Measurements from ENCODE around the gene AFF3. TPM values are rescaled to one million over a fixed set of nuclear protein-coding genes. Genes with fewer than 3 reads are reported as not detected.

Gene AFF3
- total and polyA plus RNA-seq, 9 donors: 2.4 to 7.2 (median 3.7) TPM

DNA sequence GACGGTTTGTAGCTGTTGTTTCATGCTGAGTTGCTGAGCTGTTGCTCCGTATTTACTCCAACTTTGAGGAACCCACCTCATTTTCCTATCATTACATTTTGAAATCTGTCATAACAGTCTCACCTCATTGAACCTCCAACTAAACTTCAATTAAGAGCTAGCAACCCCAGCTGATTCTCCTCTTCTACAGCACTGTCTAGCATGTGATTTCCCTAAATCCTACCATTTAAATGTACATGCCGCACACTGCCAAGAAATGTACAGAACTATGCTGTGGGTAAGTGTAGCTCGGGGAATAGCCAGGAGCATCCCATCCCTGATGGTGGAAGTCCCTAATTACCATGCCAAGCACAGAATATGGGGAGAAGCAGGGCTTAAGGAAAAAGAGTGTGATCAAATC lies 299.9 kb downstream of the AFF3 start:
- WGBS (ENCODE audit: insufficient coverage): 50% methylated on average over 1 of the region's 4 CpGs
- H3K4me1 ChIP-seq (ENCODE audit: control insufficient read depth, insufficient read depth, low read length): no peaks in the 10 kb centered on the region

DNA sequence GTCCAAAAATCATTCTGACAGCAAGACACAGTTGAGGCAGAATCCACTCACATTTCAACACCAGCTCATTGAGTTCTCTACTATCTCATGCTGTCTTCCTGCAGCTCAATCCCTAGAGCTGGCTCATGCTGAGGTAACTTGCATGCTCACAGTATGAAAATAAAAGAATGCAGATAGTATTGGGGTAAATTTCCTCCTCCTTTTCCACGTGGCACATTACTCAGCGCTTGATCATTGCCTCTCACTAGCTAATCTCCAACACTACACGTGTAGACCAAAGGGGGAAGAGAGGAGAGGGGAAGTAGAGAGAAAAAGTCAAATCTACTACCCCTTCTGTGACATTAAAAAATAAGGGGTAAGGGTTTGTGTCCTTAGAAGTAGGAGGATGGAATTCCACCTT lies 300.6 kb downstream of the AFF3 start:
- no peaks in the 10 kb centered on the region for H3K4me1 ChIP-seq (ENCODE audit: control insufficient read depth, insufficient read depth, low read length)
- H3K27ac ChIP-seq (ENCODE audit: low read length): no peak overlapping the region
- no peak overlapping the region for H3K4me3 ChIP-seq (ENCODE audit: low read length)
- H3K9me3 ChIP-seq (replicated peaks; ENCODE audit: control insufficient read depth, low read depth, low read length): no peaks in the 10 kb centered on the region
- no peaks in the 10 kb centered on the region for H3K36me3 ChIP-seq (ENCODE audit: control insufficient read depth, insufficient read depth, low read length)
- no peak for DNase-seq
- H3K27me3 ChIP-seq (ENCODE audit: control insufficient read depth, insufficient read depth, low read length): no peaks in the 10 kb centered on the region
- WGBS (ENCODE audit: insufficient coverage): no CpG with 5 or more reads among the region's 3 CpGs

More for the DNA sequence above, 299.9 kb downstream of the AFF3 start:
- H3K27ac ChIP-seq (ENCODE audit: low read length): no peak overlapping the region
- H3K4me3 ChIP-seq (ENCODE audit: low read length): no peak overlapping the region
- H3K9me3 ChIP-seq (replicated peaks; ENCODE audit: control insufficient read depth, low read depth, low read length): no peaks in the 10 kb centered on the region
- no peak for DNase-seq
- H3K36me3 ChIP-seq (ENCODE audit: control insufficient read depth, insufficient read depth, low read length): no peaks in the 10 kb centered on the region
- H3K27me3 ChIP-seq (ENCODE audit: control insufficient read depth, insufficient read depth, low read length): no peaks in the 10 kb centered on the region

DNA sequence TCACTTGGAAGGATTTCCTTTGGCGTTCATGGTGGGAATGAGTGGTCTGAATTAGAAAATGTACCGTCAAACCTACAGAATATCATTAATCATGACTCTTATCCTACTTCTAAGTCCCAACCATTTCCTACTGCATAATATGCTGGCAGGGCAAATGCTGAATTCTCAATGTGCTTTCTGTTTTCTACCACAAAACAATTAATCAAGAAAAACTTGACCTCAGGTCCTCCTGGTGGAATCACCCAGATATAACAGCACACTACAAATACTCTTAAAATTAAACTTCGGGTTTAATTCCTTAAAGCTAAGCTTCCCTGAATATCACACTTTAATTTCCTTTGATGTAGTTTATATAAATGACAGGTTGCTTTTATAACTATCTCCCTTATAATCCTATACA lies 301.6 kb downstream of the AFF3 start:
- no peak overlapping the region for H3K27ac ChIP-seq (ENCODE audit: low read length)
- no peaks in the 10 kb centered on the region for H3K36me3 ChIP-seq (ENCODE audit: control insufficient read depth, insufficient read depth, low read length)
- H3K9me3 ChIP-seq (replicated peaks; ENCODE audit: control insufficient read depth, low read depth, low read length): no peaks in the 10 kb centered on the region
- no peak for DNase-seq
- no CpG with 5 or more reads among the region's 3 CpGs for WGBS (ENCODE audit: insufficient coverage)
- no peak overlapping the region for H3K4me3 ChIP-seq (ENCODE audit: low read length)
- no peaks in the 10 kb centered on the region for H3K4me1 ChIP-seq (ENCODE audit: control insufficient read depth, insufficient read depth, low read length)
- no peaks in the 10 kb centered on the region for H3K27me3 ChIP-seq (ENCODE audit: control insufficient read depth, insufficient read depth, low read length)

DNA sequence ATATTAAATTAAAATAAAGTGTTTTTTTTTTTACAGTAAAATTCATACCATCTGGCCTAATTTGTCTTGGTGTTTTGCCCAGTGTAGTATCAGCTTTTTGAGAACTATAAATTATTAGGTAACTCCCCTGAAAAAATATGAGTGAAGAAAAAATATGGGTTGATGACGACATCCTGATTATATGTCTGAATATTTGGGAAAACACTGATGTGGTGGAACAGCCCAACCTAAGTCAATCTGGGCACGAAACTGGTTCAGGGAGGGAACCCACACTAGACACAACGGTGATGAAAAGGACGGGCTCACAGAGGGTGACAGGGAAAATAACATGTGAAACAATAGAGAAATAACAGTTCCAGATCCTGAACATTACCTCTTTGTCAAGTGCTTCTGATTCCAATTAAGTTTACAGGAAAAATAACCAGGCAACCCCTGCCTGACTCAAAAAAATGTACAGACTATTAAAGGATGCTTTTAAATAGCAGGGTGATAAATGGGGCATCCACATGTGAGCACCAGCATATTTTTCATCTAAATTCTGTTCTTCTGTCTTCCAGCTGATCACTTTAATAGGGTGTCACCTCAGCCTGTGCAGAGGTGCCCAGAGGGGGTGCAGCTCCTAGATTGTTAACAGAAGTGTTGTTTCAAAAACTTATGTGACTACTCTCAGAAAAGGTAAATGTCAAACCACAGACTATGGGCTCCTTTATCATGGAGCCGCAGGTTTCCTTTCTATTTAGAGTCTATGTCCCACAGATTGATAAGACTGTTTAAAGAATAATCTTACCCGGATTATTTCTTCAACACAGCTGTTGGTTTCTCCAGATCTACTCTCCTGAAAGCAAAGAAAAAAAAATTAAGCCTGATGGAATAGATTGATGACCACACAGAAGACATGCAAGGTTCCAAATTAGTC lies 305.4 kb downstream of the AFF3 start:
- Histone ChIP-seq H3K4me3 (ENCODE audit: low read length) (no peak overlapping the region), H3K27ac (ENCODE audit: low read length) (no peak overlapping the region), H3K9me3 (replicated peaks; ENCODE audit: control insufficient read depth, low read depth, low read length) (no peaks in the 10 kb centered on the region), H3K27me3 (ENCODE audit: control insufficient read depth, insufficient read depth, low read length) (no peaks in the 10 kb centered on the region), H3K4me1 (ENCODE audit: control insufficient read depth, insufficient read depth, low read length) (no peaks in the 10 kb centered on the region), H3K36me3 (ENCODE audit: control insufficient read depth, insufficient read depth, low read length) (no peaks in the 10 kb centered on the region)
- peak; percentile 30 for DNase-seq
- WGBS (ENCODE audit: insufficient coverage): 14% methylated on average over 1 of the region's 6 CpGs

DNA sequence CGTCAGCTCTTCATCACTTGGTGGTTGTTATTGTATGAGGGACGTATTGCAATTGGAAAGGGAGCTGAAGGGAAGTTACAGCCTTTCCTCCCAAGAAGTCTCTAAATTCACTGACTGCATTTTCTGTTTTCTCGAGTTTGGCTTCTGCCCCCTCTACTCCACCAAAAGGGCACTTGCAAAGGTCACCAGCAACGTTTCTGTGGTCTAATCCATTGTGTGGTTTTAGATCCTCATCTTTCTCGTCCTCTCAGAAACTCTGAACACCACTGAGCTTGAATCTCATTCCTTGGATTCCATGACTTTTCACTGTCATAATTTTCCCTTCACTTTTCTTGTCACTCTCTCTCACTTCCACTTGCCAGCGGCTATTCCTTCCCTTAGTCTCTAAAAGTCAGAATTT lies 308.0 kb downstream of the AFF3 start:
- Histone ChIP-seq H3K36me3 (ENCODE audit: control insufficient read depth, insufficient read depth, low read length) (no peaks in the 10 kb centered on the region), H3K9me3 (replicated peaks; ENCODE audit: control insufficient read depth, low read depth, low read length) (no peaks in the 10 kb centered on the region), H3K4me3 (ENCODE audit: low read length) (no peak overlapping the region), H3K27me3 (ENCODE audit: control insufficient read depth, insufficient read depth, low read length) (no peaks in the 10 kb centered on the region), H3K4me1 (ENCODE audit: control insufficient read depth, insufficient read depth, low read length) (no peaks in the 10 kb centered on the region), H3K27ac (ENCODE audit: low read length) (no peak overlapping the region)
- 58% methylated on average over 4 of the region's 6 CpGs for WGBS (ENCODE audit: insufficient coverage)
- no peak for DNase-seq

DNA sequence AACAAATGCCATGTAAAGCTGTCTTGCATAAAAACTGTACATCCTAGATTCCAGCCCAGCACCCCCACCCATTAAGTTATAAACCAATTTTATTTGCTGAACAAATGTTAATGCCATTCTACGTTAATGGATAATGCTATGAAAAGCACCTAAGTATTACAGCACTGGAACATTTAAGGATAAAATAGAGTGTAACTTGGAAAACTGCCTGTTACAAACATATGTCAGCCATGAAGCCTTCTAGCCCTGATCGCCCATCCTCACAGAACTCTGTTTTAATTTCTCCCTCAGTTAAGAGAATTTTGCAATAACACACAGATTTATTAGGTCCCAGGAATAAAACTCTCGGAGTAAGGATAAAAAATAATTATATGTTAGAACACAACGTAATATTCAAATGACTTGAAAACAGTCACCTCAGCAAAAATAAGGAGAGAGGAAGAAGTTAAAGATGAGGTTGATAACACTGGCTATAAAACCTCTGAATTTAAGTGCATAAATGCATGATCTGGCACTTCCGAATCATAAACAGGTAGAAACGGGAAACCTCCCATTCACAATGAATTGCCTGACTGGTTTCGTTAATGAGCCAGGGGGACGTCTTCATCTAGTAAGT lies 308.7 kb downstream of the AFF3 start:
- no CpG with 5 or more reads among the region's 8 CpGs for WGBS (ENCODE audit: insufficient coverage)
- H3K27ac ChIP-seq (ENCODE audit: low read length): no peak overlapping the region
- H3K4me1 ChIP-seq (ENCODE audit: control insufficient read depth, insufficient read depth, low read length): no peaks in the 10 kb centered on the region
- no peak for DNase-seq
- H3K9me3 ChIP-seq (replicated peaks; ENCODE audit: control insufficient read depth, low read depth, low read length): no peaks in the 10 kb centered on the region
- H3K4me3 ChIP-seq (ENCODE audit: low read length): no peak overlapping the region
- H3K27me3 ChIP-seq (ENCODE audit: control insufficient read depth, insufficient read depth, low read length): no peaks in the 10 kb centered on the region
- no peaks in the 10 kb centered on the region for H3K36me3 ChIP-seq (ENCODE audit: control insufficient read depth, insufficient read depth, low read length)

DNA sequence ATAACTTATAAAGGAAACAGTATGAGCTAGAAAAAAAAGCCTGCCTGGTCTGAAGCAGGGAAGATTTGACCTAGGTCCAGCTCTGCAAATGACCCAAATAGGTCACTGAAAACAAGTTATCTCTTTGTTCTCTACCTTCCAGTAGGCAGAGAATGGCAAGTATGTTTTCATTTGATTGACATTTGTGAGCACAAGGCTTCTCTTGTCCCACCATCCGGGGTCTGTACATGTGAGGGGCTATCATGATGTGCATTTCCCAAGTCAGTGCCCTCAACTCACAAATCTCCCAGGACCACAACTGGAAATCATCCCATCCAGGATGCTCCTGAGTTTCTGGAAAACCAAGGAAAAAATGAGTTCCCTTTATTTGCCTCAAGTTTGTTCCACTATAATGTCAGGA lies 309.5 kb downstream of the AFF3 start:
- Histone ChIP-seq H3K9me3 (replicated peaks; ENCODE audit: control insufficient read depth, low read depth, low read length) (no peaks in the 10 kb centered on the region), H3K4me1 (ENCODE audit: control insufficient read depth, insufficient read depth, low read length) (no peaks in the 10 kb centered on the region), H3K27me3 (ENCODE audit: control insufficient read depth, insufficient read depth, low read length) (no peaks in the 10 kb centered on the region), H3K36me3 (ENCODE audit: control insufficient read depth, insufficient read depth, low read length) (no peaks in the 10 kb centered on the region), H3K4me3 (ENCODE audit: low read length) (no peak overlapping the region), H3K27ac (ENCODE audit: low read length) (no peak overlapping the region)
- no peak for DNase-seq
- WGBS (ENCODE audit: insufficient coverage): no CpG with 5 or more reads among the region's 1 CpG

DNA sequence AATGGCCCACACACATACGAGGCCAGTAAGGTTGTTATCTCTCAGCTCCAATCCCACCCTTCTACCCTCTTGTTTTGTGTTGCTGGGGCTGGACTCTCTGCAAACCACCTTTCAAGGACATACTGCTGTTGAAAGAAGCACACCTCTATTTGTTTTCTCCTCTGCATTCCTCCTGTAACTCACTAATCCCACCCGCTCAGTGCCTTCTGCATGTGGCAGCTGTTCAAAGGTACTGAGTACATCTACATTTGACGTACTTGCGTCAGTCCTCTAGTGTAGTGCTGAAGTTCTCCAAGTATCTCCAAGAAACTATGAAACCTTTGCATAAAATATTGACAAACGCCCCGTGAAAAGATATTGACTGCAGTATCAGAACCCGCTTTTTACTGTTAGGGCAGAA lies 310.6 kb downstream of the AFF3 start:
- Histone ChIP-seq H3K4me3 (ENCODE audit: low read length) (no peak overlapping the region), H3K27ac (ENCODE audit: low read length) (no peak overlapping the region), H3K9me3 (replicated peaks; ENCODE audit: control insufficient read depth, low read depth, low read length) (no peaks in the 10 kb centered on the region), H3K27me3 (ENCODE audit: control insufficient read depth, insufficient read depth, low read length) (no peaks in the 10 kb centered on the region), H3K4me1 (ENCODE audit: control insufficient read depth, insufficient read depth, low read length) (no peaks in the 10 kb centered on the region), H3K36me3 (ENCODE audit: control insufficient read depth, insufficient read depth, low read length) (no peaks in the 10 kb centered on the region)
- WGBS (ENCODE audit: insufficient coverage): 75% methylated on average over 4 of the region's 7 CpGs
- DNase-seq: no peak

DNA sequence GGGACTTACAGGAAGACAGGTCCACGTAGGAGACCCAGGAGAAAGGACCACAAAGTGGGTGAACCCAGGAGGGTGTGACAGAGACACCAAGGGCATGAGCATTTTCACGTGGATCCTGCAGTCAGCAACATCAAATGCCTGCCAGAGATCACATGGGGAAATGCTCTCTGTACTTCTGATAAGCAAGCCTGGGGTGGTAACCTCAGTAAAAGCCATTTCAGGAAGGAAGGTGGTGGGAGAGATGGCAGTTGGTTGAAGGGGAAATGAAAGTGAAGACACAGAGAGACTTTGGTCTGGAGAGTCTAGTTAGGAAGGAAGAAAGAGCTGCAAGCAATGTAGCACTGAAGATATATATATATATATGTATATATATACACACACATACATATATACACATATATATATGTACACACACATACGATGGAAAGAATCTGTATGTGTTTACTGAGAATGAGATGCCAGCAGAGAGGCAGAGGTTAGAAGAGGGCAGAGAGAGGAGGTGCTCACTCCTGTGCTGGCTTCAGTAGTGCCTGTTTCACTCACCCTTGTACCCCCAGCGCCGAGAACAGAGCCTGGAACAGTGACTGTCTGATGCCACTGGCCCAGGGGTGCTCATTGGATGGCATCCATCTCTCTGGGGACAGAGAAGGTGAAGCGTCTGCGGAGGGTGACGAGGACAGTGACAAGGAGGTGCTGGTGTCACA lies 314.9 kb downstream of the AFF3 start:
- Histone ChIP-seq H3K9me3 (replicated peaks; ENCODE audit: control insufficient read depth, low read depth, low read length) (no peaks in the 10 kb centered on the region), H3K4me1 (ENCODE audit: control insufficient read depth, insufficient read depth, low read length) (no peaks in the 10 kb centered on the region), H3K27me3 (ENCODE audit: control insufficient read depth, insufficient read depth, low read length) (no peaks in the 10 kb centered on the region), H3K4me3 (ENCODE audit: low read length) (no peak overlapping the region), H3K27ac (ENCODE audit: low read length) (no peak overlapping the region), H3K36me3 (ENCODE audit: control insufficient read depth, insufficient read depth, low read length) (no peaks in the 10 kb centered on the region)
- WGBS (ENCODE audit: insufficient coverage): 91% methylated on average over 5 of the region's 8 CpGs
- peak; percentile 58 for DNase-seq

DNA sequence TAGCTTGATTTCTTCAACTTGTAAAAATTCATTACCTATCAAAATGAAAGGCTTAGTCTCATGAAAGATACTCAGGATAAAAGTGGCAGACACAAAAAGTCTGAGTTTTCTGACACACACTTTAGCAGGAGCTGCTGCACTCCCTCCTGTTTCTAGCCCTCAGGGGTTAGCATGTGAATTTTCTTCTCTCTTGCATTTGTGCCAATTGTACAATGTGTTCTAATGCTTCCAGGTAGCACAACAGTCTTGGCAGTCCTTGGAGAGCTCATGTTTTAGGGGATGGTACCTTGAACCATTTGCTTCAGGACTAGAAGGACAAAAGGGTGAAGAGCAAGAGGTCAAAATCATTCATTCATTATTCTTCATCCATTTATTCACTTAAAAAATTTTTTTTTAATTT lies 316.8 kb downstream of the AFF3 start:
- Histone ChIP-seq H3K9me3 (replicated peaks; ENCODE audit: control insufficient read depth, low read depth, low read length) (no peaks in the 10 kb centered on the region), H3K27ac (ENCODE audit: low read length) (no peak overlapping the region), H3K4me3 (ENCODE audit: low read length) (no peak overlapping the region), H3K4me1 (ENCODE audit: control insufficient read depth, insufficient read depth, low read length) (no peaks in the 10 kb centered on the region), H3K36me3 (ENCODE audit: control insufficient read depth, insufficient read depth, low read length) (no peaks in the 10 kb centered on the region), H3K27me3 (ENCODE audit: control insufficient read depth, insufficient read depth, low read length) (no peaks in the 10 kb centered on the region)
- DNase-seq: no peak

Data from muscle of leg (tissue), 11 donors.